Stimulated activated memory B cell treated with anti-CD40 and anti-IgM and Interleukin-4, amounts not matched to agents 10 μg/mL and 1 μg/mL and 100 μg/mL, for 72 hours (primary cell): Measurements from ENCODE around the gene ANKS1B.
"Not testable (repeated sequence)": the region's sequence is repeated elsewhere in the genome, so short reads cannot be mapped to it uniquely, and the experiment has no call there.

ENCODE experiments used
- ATAC-seq: fragments of 150-1000 bp; cut with Tn5 transposase; 2 replicates; pipeline ENCODE4 v1.10.0; 2021
- H3K27ac Mint-ChIP-seq: one replicate; pipeline ENCODE4 v1.8.0; 2022; ENCODE audit warnings: mild to moderate bottlenecking, mixed read lengths
- H3K27me3 Mint-ChIP-seq: one replicate; pipeline ENCODE4 v1.8.0; 2022; ENCODE audit warnings: mixed read lengths
- H3K36me3 Mint-ChIP-seq: one replicate; pipeline ENCODE4 v1.8.0; 2022; ENCODE audit warnings: mixed read lengths
- H3K4me1 Mint-ChIP-seq: one replicate; pipeline ENCODE4 v1.8.0; 2022; ENCODE audit warnings: mixed read lengths
- H3K4me3 Mint-ChIP-seq: one replicate; pipeline ENCODE4 v1.8.0; 2022; ENCODE audit warnings: mild to moderate bottlenecking, moderate library complexity, mixed read lengths
- H3K9me3 Mint-ChIP-seq: one replicate; pipeline ENCODE4 v1.8.0; 2022; ENCODE audit warnings: mixed read lengths

Gene ANKS1B

GRCh38 chr12:99852666-99853065 lies 132.1 kb downstream of the ANKS1B start:
- ATAC-seq = no peak
- H3K9me3 Mint-ChIP-seq = peaks cover 6% of the 10 kb centered on the region
- no peak overlapping the region for H3K27ac Mint-ChIP-seq
- H3K36me3 Mint-ChIP-seq = no peaks in the 10 kb centered on the region
- H3K4me3 Mint-ChIP-seq = no peak overlapping the region
- H3K27me3 Mint-ChIP-seq = peaks cover 5% of the 10 kb centered on the region
- H3K4me1 Mint-ChIP-seq = no peaks in the 10 kb centered on the region

DNA sequence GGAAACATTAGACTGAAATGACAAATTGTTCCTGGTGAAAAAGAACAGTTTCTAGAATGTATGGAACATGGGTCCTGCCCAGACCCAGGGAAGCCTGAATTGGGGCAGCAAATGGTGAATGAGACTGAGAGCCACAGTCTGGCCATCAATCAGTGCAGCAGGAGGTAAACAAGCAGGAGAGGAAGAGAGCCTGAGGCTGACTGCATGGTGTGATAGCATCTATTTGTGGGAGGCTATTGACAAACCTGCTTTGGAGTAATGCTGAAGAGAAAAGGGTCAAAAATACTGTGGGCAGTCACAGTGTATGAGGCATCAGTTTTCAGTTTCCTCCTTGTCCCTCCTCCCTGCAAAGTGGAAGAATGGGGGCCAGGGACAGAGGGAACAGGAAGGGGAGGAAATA lies 136.8 kb downstream of the ANKS1B start:
- Mint-ChIP-seq H3K4me1 (no peaks in the 10 kb centered on the region), H3K27ac (no peak overlapping the region), H3K27me3 (peaks cover 14% of the 10 kb centered on the region), H3K36me3 (no peaks in the 10 kb centered on the region), H3K9me3 (peaks cover 4% of the 10 kb centered on the region), H3K4me3 (no peak overlapping the region)
- ATAC-seq = no peak

DNA sequence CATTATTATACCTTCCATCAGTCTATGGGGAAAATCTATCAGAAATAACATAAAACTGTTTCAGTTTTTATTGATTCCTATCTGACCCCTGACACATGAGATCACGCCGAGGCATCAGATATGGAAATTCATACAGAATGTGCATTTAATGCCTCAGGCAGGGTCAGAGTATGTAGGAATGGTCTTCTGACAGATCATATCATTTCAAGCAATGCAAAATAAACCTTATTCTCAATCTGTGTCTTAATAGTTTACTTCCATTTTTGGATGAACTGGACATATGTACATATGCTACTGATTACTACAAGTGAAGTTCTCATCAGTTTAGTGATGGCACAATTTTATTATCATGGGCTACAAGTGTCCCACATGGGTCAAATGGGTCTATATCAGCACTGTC lies 150.0 kb downstream of the ANKS1B start:
- H3K9me3 Mint-ChIP-seq = peaks cover 3% of the 10 kb centered on the region
- no peak overlapping the region for H3K27ac Mint-ChIP-seq
- no peaks in the 10 kb centered on the region for H3K4me1 Mint-ChIP-seq
- no peak for ATAC-seq
- H3K4me3 Mint-ChIP-seq = no peak overlapping the region
- H3K27me3 Mint-ChIP-seq = no peaks in the 10 kb centered on the region
- H3K36me3 Mint-ChIP-seq = no peaks in the 10 kb centered on the region

DNA sequence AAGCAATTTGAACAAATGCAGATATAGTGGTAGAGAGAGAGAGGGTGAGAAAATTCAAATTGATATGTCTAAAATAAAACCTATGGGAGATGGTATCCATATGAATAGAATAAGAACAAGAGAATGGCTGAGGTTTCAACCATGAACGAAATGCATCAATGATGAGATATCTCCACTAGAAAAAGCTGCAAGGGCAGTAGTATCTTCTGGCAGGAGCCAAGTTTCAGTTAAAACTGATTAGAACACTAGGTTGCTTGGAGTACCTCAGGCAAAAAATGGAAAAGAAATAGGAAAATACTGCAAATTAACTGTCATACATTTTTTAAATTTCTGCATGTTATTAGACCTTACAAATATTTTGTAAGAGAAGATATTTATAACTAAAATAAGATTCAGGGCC lies 151.3 kb downstream of the ANKS1B start:
- no peak overlapping the region for H3K4me3 Mint-ChIP-seq
- no peak for ATAC-seq
- H3K27ac Mint-ChIP-seq = no peak overlapping the region
- H3K9me3 Mint-ChIP-seq = peaks cover 3% of the 10 kb centered on the region
- no peaks in the 10 kb centered on the region for H3K36me3 Mint-ChIP-seq
- H3K4me1 Mint-ChIP-seq = no peaks in the 10 kb centered on the region
- H3K27me3 Mint-ChIP-seq = no peaks in the 10 kb centered on the region

DNA sequence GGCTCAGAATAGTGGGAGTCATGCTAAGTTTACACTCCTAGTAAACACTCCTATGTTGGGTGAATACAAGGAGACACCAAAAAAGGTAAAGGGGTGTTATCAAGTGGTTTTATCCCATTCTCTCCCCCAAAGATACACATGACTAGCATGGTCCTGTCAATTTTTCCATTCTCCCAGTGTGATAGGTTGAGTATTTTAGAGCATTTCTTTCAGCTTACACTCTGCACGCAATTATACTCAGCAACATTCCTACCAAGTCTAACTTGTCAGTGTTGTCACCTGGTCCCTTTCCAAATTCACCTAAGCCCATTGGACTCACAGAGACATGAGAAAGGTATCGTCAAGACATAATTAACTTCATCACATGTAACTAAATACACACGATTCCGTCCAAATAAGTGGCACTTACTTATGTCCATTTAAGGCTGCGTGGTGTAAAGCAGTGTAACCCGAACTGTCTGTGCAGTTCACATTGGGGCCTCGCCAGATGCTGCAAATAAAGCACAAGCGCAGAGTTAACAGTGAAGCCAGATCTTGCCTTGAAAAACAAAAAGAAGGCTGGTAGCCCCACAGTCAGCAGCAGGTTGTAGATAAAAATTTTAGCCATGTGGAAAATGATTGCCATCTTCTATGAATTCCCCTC lies 159.7 kb downstream of the ANKS1B start:
- no peaks in the 10 kb centered on the region for H3K4me1 Mint-ChIP-seq
- ATAC-seq = no peak
- no peak overlapping the region for H3K4me3 Mint-ChIP-seq
- H3K27ac Mint-ChIP-seq = no peak overlapping the region
- H3K36me3 Mint-ChIP-seq = no peaks in the 10 kb centered on the region
- H3K27me3 Mint-ChIP-seq = no peaks in the 10 kb centered on the region
- H3K9me3 Mint-ChIP-seq = no peaks in the 10 kb centered on the region

GRCh38 chr12:99822273-99822672 lies 162.5 kb downstream of the ANKS1B start:
- Mint-ChIP-seq H3K27me3 (no peaks in the 10 kb centered on the region), H3K4me3 (no peak overlapping the region), H3K4me1 (no peaks in the 10 kb centered on the region), H3K36me3 (no peaks in the 10 kb centered on the region), H3K9me3 (no peaks in the 10 kb centered on the region), H3K27ac (no peak overlapping the region)
- ATAC-seq = no peak

- Mint-ChIP-seq H3K27ac (no peak overlapping the region), H3K4me1 (no peaks in the 10 kb centered on the region), H3K4me3 (no peak overlapping the region), H3K36me3 (no peaks in the 10 kb centered on the region), H3K27me3 (no peaks in the 10 kb centered on the region), H3K9me3 (peaks cover 3% of the 10 kb centered on the region)
- ATAC-seq = no peak
These were observed 173.8 kb downstream of the ANKS1B start for GRCh38 chr12:99810718-99811593.

GRCh38 chr12:99809909-99810308 lies 174.8 kb downstream of the ANKS1B start:
- H3K36me3 Mint-ChIP-seq = no peaks in the 10 kb centered on the region
- no peak overlapping the region for H3K4me3 Mint-ChIP-seq
- no peak overlapping the region for H3K27ac Mint-ChIP-seq
- no peaks in the 10 kb centered on the region for H3K4me1 Mint-ChIP-seq
- H3K9me3 Mint-ChIP-seq = peaks cover 3% of the 10 kb centered on the region
- no peaks in the 10 kb centered on the region for H3K27me3 Mint-ChIP-seq
- ATAC-seq = no peak

DNA sequence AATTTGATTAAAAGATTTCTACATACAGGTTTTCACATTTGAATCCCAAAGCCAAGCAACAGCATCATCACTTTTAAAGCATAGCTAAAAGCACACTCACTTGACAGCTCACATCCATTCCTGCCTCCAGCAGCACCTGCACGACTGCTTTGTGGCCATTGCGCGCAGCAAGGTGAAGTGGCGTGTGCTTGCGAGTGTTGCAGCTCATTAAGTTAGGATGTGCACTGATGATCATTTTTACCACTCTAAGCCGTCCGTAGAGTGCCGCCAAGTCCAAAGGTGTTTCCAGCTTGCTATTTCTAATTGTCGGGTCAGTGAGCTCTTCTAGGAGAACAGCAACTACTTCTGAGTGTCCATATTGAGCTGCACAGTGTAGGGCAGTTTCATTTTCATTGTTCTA lies 178.4 kb downstream of the ANKS1B start:
- no peaks in the 10 kb centered on the region for H3K36me3 Mint-ChIP-seq
- no peak overlapping the region for H3K27ac Mint-ChIP-seq
- H3K27me3 Mint-ChIP-seq = no peaks in the 10 kb centered on the region
- no peak for ATAC-seq
- no peaks in the 10 kb centered on the region for H3K4me1 Mint-ChIP-seq
- H3K4me3 Mint-ChIP-seq = no peak overlapping the region
- H3K9me3 Mint-ChIP-seq = no peaks in the 10 kb centered on the region

DNA sequence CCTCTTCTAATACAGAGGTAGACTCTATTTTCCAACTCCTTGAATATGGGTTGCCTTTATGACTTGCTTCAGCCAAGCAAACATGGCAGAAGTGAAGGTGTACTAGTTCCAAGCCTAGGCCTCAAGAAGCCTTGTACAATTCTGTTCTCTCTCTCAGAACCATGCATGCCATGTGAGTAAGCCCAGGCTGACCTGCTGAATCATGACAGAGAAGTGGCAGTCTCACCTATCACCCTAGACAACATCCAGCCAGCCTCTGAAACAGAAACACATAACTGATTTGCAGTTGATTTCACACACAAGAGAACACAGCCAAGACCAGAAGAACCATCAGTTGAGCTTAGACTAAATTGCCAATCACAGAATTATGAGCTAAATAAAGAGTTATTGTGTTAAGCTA lies 180.0 kb downstream of the ANKS1B start:
- Mint-ChIP-seq H3K27me3 (no peaks in the 10 kb centered on the region), H3K9me3 (no peaks in the 10 kb centered on the region), H3K4me1 (no peaks in the 10 kb centered on the region), H3K27ac (no peak overlapping the region), H3K36me3 (no peaks in the 10 kb centered on the region), H3K4me3 (no peak overlapping the region)
- ATAC-seq = no peak

DNA sequence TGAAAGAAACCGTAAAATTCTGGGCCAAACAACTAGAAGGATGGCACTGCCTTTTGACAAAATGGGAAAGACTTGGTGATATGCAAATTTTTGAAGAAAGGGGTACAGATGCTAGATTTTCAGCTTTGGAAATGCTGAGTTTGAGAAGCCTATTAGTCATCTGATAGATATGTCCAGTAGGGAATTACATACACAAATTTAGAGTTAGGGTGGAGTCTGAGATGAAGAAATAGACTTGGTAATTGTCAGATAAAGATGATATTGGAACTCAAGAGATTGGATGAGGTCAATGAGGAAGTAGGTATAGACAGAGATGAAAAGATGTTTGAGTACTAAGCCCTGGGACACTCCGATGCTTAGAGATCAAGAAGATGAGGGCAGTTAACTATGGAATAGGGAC lies 184.1 kb downstream of the ANKS1B start:
- no peak for ATAC-seq
- Mint-ChIP-seq H3K4me3 (no peak overlapping the region), H3K4me1 (no peaks in the 10 kb centered on the region), H3K36me3 (no peaks in the 10 kb centered on the region), H3K27me3 (no peaks in the 10 kb centered on the region), H3K27ac (no peak overlapping the region), H3K9me3 (peaks cover 3% of the 10 kb centered on the region)

GRCh38 chr12:99797931-99798330 lies 186.8 kb downstream of the ANKS1B start:
- H3K27ac Mint-ChIP-seq, H3K36me3 Mint-ChIP-seq, H3K4me3 Mint-ChIP-seq, H3K4me1 Mint-ChIP-seq, H3K27me3 Mint-ChIP-seq, ATAC-seq: not testable (repeated sequence)
- peaks cover 10% of the 10 kb centered on the region for H3K9me3 Mint-ChIP-seq

- Mint-ChIP-seq H3K27me3 (no peaks in the 10 kb centered on the region), H3K36me3 (no peaks in the 10 kb centered on the region), H3K27ac (no peak overlapping the region), H3K4me1 (no peaks in the 10 kb centered on the region), H3K4me3 (no peak overlapping the region), H3K9me3 (no peaks in the 10 kb centered on the region)
- ATAC-seq = no peak
These were observed 201.3 kb downstream of the ANKS1B start for GRCh38 chr12:99783421-99783820.

GRCh38 chr12:99772274-99772673 lies 212.5 kb downstream of the ANKS1B start:
- Mint-ChIP-seq H3K4me1 (no peaks in the 10 kb centered on the region), H3K27me3 (no peaks in the 10 kb centered on the region), H3K4me3 (no peak overlapping the region), H3K27ac (no peak overlapping the region), H3K36me3 (no peaks in the 10 kb centered on the region), H3K9me3 (no peaks in the 10 kb centered on the region)
- ATAC-seq = no peak

GRCh38 chr12:99771659-99772058 lies 213.1 kb downstream of the ANKS1B start:
- Mint-ChIP-seq H3K36me3 (no peaks in the 10 kb centered on the region), H3K9me3 (no peaks in the 10 kb centered on the region), H3K27me3 (no peaks in the 10 kb centered on the region), H3K4me3 (no peak overlapping the region), H3K27ac (no peak overlapping the region), H3K4me1 (no peaks in the 10 kb centered on the region)
- no peak for ATAC-seq

- ATAC-seq = no peak
- no peak overlapping the region for H3K4me3 Mint-ChIP-seq
- H3K36me3 Mint-ChIP-seq = no peaks in the 10 kb centered on the region
- no peaks in the 10 kb centered on the region for H3K4me1 Mint-ChIP-seq
- H3K9me3 Mint-ChIP-seq = no peaks in the 10 kb centered on the region
- no peaks in the 10 kb centered on the region for H3K27me3 Mint-ChIP-seq
- no peak overlapping the region for H3K27ac Mint-ChIP-seq
These were observed 215.2 kb downstream of the ANKS1B start for GRCh38 chr12:99769396-99769980.
